ENCODE results near the gene TFDP2.
"Not testable (repeated sequence)": the region's sequence is repeated elsewhere in the genome, so short reads cannot be mapped to it uniquely, and the experiment has no call there.

GRCh38 chr3:142137089-142137488, 12.3 kb downstream of the TFDP2 start:
- TF ChIP-seq CTCF (IDR thresholded peaks at IDR 0.05; ENCODE audit: insufficient read depth, low read length); REST (IDR thresholded peaks at IDR 0.05; ENCODE audit: insufficient replicate concordance, low read depth): not testable (repeated sequence)
